ENCODE data around the gene RAET1L.
"Not testable (repeated sequence)": the region's sequence is repeated elsewhere in the genome, so short reads cannot be mapped to it uniquely, and the experiment has no call there.

The RAET1L gene, protein sequence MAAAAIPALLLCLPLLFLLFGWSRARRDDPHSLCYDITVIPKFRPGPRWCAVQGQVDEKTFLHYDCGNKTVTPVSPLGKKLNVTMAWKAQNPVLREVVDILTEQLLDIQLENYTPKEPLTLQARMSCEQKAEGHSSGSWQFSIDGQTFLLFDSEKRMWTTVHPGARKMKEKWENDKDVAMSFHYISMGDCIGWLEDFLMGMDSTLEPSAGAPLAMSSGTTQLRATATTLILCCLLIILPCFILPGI

DNA sequence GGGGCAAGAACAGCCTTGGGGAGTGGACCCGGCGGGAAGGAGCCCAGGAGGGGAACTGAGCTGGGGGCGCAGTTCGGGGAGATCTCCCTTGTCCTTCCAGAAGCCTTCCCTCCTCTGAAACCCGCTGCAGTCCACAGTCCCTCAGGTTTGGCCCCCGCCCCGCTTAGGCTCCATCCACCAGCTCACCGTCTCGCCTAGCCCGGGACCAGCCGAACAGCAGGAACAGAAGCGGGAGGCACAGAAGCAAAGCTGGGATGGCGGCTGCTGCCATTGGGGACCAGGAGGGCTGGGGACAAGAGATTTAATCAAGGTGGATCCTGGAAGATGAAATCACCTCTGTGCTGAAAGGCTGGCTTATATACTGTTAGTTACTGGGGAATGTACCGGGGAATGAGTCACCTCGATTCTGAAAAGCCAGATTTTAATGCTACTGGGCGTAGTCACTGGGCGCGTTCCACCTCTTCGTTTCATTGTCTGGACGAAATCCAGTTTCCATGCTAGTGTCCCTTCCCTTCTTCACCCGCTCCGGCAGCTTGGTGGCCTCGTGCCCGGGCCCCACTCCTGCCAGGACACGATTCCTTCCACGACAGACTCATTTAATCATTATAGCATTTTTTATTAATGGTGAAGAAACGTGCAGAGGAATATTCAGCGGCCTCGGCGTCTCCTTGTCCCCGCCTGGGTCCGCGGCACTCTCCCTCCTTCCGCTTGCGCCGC, at the start of gene RAET1L:
Gene RAET1L (minus strand): TSS at position 332 of the 717 bp plus-strand sequence. CDS start 61 bp downstream, at position 271.
- no peak for DNase-seq

DNA sequence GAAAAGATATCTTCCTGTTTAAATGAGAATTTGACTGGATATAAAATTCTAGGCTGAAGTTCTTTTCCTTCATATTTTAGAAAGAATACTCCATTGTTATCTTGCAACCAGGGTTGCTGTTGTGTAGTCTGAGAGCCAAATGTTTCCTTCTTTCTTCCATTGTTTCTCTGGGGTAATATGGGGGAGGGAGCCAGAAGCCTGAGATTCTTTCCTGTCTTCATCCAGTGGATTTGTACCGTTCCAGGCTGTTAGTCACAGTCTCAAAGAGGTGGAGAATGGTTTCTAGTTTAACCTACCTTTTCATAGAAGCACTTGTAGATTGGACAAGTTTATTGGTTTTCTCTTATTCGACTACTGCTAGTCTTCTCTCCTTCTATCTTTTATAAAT, 49.7 kb upstream of the RAET1L start:
- DNase-seq, result no peak

DNA sequence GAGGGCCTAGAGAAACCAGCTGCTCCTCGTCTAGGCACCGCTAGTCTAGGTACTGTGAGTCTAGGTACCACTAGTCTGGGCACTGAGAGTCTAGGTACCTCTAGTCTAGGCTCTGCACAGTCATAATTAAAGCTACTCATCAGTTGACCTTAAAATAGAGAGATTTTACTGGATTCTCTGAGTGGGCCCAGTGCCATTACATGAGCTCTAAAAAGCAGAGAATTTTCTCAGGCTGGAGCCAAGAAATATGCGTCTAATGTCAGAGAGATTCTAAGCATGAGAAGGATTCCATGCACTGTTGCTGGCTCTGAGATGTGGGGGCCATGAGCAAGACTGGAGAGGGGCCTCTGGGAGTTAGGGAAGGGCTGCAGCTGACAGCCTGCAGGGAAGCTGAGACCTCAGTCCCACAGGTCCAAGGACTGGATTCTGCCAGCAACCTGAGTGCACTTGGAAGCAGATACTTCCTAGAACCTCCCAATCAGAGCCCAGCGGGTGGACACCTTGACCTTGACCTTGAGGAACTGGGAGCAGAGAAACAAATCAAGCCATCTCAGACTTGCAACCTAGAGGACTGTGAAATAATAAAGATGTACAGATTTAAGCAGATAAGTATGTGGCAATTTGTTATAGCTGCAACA, 49.2 kb upstream of the RAET1L start:
- DNase-seq, result not testable (repeated sequence)

DNA sequence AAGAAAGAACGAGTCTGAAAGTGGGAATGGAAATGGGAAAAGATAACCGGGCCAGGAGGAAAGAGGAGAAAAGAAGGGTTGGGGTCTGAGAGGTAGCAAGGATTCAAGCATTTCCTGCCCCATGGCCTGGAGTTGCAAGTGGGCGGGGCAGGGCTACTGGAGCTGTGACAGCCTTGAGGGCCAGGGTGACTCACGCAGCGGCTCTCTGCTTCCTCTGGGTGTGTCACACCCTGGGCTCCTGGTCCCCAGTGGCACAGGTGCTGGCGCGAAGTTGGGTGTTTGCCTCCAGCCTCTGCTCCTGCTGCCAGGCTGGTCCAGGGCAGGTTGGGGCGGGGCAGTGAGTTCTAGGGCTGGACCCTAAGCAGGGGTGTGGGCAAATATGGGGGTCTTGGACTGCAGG, 46.9 kb upstream of the RAET1L start:
- peak; percentile 63 to 88 for DNase-seq

DNA sequence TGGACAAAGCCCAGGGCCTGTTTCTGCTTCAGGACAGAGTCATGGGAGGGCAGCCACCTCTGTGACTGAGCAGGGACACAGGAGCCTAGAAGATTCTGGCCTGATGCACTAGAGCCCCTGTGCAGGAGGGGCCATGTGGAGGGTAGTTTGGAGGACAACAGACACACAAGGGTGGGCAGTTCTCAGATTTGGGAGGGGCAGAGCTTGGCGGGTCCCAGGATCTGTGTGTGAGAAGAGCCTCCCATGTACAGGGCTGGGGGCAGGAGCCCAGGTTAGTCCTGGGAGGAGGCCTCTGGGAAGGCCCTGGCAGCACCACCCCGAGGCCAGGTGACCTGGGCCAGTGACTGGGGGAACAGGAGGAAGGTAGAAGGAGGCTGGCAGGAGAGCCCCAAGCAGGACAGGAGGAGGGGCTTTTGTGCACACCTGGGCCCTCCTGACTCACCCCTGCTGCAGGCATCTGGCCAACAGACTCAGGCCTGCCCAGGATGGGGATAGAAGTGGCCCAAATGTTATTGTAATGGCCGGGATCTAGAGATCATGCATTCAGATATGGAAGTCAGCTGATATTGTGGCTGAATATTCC, 45.0 kb upstream of the RAET1L start:
- no peak for DNase-seq

DNA sequence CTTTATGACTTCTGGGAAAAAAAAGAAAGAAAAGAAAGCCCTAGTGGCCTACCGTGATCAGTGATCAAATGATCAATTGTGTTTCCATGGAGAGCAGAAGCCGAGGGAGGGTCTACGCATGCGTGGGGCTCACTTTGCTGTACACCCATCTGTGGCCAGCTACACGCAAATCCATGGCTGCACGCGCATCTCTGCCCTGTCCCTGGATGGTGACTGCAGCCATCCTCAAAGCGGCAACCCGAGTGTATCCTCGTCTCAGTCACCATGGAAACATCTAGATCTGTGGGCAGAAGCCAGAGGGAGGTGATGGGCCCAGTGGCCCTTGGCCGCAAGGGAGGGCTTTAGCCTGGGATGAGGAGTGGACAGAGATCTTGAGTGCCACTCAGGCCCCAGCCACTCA, 44.4 kb upstream of the RAET1L start:
- peak; percentile 56 to 66 for DNase-seq

DNA sequence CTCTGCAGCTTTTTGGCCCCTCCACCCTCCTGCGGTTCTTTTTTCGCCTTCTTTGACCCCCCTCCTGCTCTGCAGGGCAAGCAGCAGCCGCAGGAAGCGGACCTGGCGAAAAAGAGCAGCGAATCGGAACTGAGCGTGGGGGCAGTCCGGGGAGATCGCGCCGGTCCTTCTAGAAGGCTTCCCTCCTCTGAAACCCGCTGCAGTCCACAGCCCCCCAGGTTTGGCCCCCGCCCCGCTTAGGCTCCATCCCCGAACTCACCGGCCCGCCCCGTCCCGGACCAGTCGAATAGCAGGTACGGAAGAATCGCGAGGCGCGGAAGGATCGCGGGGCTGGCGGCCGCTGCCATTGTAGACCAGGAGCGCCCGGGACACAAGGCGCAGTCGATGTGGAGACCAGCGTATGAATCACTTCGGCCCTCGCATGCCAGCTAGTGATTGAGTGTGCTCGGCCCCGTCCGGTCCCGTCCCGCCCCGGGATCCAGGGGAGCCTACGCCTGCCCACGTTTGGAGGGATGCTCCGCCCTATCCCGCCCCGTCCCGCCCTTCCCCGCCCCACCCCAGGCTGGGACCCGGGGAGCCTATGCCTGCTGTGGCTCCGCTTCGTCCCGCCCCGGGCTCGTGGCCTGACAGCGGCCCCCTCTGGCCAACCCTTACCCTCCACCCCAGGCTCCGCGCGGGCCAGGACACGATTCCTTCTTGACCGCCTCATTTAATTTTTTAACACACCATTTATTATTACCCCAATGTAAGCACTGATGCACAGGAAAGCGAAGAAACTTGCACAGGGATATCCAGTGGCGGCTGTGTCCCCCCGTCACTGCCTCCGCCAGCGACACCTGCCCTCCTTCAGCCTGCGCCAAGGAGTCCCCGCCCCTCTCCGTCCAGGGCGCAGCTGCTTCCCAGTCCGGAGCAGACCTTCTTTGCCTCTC, 43.7 kb upstream of the RAET1L start, which contains the start of gene ULBP3:
Gene ULBP3 (minus strand): TSS at position 402 of the 929 bp plus-strand sequence. CDS start 55 bp downstream, at position 347.
- peak; percentile 77 for DNase-seq

DNA sequence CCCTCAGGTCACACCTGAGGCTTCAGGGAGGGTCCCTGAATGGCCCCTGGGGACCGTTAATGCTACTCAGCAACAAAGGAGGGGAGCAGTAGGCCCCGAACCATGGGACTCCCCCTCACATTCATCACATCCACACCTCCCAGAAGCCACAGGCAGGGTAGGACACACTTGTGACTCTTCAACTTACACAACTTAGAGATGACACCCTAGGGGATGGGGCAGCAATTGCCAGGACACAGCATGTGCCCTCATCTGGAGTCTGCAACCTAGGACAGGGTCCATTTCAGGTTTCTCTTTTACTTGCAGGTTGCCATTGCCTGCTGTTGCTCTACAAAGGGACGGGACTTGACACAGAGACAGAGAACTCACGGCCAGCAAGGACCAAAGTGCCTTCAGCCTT, 42.8 kb upstream of the RAET1L start:
- no peak for DNase-seq

DNA sequence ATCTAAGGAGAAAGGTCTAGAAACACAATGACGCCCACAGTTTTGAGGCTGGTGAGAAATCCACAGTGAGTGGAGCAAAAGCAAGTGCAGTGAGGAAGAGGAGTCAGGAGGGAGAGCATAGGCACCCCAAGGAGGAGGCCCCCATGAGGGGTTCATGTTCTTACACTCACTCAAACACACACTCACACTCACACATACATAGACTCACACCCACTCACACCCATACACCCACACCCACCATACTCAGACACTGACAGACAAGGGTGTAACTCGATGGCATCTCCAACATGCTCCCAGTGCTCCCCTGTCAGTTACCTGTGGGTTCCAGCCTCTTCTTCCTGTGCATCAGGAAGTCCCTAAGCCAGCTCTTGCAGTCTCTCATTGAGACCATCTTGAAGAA, 39.8 kb upstream of the RAET1L start:
- no peak for DNase-seq

DNA sequence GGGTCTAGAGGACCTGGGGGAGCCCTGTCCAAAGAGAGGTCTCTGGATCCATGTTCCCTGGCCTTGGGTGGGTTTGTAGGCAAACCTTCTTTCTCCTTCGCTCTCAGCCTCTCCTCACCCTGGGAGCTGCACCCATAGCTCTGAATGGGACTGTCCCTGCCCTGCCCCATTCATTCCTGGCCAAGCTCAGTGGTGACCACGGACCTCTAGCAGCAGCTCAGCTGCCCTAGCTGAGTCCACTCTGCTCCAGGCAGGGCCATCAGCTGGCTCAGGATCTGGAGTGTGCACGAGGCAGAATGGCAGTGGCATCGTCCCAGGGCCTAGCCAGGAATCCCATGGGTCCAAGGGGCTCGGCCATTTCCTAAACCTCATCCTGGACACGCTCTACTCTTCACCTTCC, 38.3 kb upstream of the RAET1L start:
- no peak for DNase-seq

DNA sequence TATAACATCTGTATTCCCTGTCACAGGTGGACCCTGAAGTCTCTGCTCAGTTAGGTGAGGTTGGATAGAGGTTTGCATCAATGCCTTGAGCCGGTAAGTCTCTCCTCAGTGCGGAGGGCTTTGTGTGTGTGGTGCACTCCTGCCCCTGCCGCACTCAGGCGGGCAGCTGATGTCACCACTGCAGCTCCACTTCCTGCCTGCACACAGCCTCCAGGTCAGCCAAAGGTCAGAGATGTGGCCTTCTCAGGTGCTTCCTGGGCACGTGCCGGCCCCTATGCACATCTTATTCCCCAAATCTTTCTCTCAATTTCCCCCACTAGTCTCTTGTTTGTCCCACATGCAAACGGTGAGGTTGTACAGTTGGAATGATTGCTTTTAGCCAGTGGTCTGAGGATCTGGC, 34.6 kb upstream of the RAET1L start:
- not testable (repeated sequence) for DNase-seq

DNA sequence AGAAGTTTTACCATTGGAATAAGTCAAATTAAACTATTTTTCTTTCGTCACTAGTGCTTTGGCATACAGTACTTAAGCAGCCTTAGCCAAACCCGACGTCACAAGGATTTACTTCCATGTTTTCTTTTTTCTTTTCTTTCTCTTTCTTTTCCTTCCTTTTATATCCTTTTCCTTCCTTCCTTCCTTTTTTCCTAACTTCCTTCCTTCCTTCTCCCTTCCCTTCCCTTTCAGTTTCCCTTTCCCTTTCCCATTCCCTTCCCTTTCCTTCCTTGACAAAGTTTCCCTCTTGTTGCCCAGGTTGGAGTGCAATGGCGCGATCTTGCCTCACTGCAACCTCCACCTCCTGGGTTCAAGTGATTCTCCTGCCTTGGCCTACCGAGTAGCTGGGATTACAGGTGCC, 33.7 kb upstream of the RAET1L start:
- DNase-seq, result no peak

DNA sequence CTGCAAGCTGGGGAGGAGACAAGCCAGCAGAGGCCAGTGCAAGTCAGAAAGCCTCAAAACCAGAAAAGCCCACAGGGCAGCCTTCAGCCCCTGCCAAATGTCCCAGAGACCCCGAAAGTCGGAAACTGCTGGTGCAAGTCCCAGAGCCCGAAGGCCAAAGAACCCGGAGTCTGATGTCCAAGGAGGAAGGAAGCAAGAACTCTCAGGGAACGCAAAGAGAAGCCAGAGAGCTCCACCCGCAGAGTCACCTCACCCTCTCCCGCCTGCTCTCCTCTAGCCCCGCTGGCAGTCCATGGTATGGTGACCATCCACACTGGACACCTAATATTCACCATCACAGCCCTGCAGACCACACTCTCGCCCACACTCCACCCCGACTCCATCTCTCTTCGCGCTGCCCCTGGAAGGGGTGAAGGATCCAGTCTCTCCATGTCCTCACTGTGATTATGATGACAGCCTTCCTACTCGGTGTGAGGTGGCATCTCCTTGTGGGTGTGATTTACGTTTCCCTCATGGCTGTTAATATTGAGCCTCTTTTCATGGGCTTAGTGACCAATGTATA, 33.0 kb upstream of the RAET1L start:
- DNase-seq, result no peak

DNA sequence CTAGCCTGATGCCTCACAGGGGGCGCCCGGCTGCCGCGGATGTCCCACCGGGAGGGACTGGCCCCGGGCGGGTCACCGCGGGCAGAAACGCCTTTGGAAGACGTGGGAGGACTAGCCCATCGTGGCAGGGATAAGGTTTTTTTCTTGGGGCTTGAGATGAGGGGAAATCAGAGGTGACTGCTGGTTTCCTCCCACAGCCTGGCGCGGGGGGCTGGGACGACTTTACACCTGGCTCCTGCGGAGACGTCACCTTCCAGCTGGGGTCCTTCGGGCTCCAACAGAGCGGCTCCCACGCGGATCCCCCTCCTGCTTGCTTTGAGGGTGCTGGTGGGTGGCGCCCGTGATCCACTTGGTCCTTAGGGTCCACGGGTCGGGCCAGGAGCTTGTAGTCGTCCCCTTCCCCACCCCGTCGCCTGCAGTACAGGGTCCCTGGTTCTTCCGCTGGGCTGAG, 32.2 kb upstream of the RAET1L start:
- DNase-seq, result no peak

DNA sequence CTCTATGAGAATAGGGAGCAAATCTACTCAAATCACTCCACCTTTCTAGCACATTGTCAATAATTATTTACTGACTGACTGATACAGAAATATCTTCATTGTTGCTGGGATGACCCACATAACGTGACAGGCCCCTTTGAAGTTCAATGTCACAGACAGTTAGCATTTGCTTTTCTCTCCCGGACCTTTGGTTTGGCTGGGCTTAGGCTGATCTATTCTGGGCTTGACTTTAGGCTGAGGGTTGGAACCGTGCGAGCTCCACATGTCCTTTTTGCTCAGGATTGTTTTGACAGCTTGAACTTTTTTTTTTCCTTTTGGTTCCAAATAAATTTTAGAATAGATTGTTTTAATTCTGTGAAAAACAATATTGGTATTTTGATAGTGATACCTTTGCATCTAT, 31.6 kb upstream of the RAET1L start:
- DNase-seq, result no peak

DNA sequence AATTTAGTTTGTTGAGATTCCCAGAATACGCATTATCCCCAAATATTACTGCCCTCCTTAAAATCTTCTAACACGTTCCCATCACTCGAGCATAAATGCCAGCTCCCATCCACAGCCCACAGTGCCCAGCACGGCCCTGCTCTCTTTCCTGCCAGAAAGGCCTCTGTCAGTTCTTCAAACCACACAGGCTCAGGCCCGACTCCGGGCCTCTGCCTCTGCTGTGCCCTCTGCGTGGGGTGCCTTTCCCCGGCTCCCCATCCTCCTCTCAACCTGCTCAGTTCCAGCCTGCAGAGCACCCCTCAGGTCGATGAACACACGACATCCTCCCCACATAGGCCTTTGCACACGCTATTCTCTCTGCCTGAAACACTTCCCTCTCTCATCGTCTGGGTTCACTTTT, 30.8 kb upstream of the RAET1L start:
- no peak for DNase-seq

DNA sequence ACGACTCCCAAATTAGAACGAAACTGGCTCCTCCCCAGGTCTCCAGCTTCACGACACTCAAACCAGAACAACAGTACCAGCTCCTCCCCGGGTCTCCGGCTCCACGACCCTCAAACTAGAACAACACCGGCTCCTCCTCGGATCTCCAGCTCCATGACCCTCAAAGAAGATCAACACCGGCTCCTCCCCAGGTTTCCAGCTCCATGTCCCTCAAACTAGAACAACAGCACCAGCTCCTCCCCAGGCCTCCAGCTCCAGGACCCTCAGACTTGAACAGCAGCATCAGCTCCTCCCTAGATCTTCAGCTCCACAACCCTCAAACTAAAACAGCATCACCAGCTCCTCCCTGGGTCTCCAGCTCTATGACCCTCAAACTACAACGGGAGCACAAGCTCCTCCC, 29.8 kb upstream of the RAET1L start:
- no peak for DNase-seq

DNA sequence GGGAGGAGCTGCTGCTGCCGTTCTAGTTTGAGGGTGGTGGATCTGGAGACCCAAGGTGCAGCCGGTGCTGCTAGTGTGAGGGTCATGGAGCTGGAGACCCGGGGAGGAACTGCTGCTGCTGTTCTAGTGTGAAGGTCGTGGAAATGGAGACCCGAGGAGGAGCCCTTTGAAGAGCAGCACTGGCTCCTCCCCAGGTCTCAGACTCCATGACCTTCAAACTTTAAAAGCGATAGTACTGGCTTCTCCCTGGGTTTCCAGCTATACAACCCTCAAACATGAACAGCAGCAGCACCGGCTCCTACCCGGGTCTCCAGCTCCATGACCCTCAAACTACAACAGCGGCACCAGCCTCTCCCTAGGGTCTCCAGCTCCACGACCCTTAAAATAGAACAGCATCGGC, 28.1 kb upstream of the RAET1L start:
- no peak for DNase-seq

DNA sequence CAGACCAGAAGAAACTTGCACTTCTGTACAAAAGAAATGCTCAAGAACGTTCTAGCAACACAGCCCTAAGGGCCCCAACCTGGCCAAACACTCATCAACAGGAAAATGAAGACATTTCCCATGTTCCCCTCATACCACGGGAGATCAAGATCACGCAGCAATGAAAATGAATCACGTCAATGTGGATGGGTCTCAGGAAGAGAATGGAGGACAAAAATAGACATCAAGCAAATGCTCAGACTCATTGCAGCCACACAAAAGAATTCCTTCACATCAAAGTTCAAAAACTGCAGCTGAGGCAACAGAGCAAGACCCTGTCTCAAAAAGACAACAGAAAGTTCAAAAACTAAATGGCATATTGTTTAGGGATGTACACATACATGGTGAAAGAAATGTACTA, 25.5 kb upstream of the RAET1L start:
- DNase-seq, result no peak

DNA sequence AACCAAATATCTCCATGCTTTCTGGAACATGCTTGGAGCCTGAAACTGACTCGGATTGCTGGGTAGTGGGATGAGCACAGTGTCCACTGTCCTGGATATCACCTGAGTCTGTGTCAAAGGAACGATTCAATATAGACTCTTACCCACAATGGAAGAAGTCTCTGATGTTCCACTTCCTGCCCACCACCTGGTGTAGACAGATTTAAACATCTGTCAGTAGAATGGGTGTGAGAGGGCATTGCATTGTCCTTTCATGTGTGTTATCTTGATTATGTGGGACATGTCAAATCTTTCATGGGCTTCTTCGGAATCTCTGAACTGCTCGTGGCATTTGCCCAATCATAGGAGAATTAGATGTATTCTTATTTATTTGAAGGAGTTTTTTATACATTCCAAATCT, 22.8 kb upstream of the RAET1L start:
- DNase-seq, result no peak

DNA sequence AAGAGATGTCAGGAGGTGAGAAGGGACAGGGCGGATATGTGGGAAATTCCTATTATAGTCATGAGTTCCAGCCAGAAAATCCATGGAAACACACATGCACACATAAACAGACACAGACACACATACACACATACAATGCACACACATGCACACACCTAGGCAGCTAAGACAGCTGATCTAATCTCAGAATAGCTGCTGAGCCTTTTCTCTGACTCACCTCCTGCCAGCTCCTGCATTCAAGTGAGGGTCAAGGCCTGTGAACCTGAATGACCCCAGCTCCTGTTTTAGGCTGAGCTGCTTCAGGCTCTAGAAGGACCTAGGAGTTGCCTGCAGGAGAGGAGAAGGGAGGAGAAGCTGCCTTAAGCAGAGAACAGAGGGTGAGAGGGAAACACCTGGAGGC, 21.6 kb upstream of the RAET1L start:
- DNase-seq, result no peak

DNA sequence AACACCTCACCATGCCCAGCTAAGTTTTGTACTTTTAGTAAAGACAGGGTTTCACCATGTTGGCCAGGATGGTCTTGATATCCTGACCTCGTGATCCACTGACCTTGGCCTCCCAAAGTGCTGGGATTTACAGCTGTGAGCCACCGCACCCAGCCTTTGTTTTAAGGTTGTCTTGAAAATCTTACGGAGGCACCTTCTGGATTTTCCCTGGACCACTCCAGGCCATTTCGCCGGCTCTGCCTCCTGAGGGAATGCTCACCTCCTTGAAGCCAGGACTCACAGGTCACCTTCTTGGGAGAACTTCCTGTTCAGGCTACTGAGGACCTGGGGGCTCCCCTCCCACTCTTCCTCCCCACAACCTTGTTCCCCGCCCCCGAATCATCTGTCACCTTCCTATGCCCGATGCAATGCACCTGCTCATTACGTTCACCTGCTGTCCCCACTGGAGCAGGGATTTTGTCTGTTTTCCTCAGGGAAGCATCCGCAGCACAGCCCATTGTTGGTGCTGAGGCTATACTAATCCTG, 19.4 kb upstream of the RAET1L start:
- DNase-seq, result no peak
